ENCODE data around the gene PCMTD2.

The PCMTD2 gene

DNA sequence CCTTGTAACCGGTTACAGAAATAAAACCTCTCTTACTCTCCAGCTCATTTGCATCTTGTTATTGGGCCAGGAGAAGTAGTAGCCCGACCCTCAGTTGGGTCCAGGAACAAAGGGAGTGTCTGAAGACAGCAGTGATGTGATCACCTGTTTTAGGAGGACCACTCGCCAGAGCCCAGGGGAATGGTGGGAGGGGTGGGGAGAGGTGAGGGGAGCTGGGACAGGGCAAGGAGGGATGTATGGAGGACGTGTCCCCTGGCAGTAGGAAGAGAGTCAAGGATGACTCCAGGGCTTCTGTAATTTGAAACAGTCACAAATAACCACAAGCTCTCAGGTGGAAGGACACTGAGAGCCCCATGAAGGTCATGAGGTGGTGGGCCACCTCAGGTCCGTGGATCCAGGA is 1.4 kb upstream of the PCMTD2 start:
- no peak for DNase-seq (ENCODE audit: low read depth)
- TF ChIP-seq, protein P1, sequence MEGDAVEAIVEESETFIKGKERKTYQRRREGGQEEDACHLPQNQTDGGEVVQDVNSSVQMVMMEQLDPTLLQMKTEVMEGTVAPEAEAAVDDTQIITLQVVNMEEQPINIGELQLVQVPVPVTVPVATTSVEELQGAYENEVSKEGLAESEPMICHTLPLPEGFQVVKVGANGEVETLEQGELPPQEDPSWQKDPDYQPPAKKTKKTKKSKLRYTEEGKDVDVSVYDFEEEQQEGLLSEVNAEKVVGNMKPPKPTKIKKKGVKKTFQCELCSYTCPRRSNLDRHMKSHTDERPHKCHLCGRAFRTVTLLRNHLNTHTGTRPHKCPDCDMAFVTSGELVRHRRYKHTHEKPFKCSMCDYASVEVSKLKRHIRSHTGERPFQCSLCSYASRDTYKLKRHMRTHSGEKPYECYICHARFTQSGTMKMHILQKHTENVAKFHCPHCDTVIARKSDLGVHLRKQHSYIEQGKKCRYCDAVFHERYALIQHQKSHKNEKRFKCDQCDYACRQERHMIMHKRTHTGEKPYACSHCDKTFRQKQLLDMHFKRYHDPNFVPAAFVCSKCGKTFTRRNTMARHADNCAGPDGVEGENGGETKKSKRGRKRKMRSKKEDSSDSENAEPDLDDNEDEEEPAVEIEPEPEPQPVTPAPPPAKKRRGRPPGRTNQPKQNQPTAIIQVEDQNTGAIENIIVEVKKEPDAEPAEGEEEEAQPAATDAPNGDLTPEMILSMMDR (conservative IDR thresholded peaks at IDR 0.05; ENCODE audit: low read depth, low read length) = no peak
- no peak overlapping the region for H3K4me3 ChIP-seq (ENCODE audit: low read depth, low read length)

DNA sequence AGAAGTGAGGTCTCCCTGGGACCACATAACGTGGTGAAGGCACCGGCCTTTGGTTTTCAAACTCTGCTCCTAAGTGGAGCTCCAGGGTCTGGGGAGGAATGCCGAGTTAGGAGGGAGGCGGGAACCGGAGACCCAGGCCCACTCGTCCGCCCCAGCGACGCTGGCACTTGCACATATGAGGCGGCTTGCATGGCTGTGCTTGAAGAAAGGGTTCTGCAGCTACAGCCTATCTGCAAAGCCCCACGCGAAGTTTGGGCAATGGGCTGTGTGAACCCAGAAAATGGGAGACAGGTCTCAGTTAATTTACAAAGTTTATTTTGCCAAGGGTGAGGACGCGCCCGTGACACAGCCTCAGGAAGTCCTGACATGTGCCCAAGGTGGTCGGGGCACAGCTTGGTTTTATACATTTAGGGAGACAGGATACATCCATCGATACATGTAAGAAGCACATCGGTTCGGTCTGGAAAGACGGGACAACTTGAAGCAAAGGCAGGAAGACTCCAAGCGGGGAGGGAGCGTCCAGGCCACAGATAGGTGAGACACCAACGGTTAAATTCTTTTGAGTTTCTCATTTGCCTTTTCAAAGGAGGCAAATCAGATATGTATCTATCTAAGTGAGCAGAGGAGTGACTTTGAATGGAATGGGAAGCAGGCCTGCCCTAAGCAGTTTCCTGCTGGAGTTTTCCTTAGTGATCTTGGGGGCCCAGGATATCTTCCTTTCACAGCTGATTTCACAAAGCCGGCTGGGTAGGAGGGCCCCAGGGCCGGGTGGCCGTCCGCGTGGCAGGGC is 782 bp upstream of the PCMTD2 start:
- H3K4me3 ChIP-seq (ENCODE audit: low read depth, low read length) = peak overlapping the region; percentile 80
- DNase-seq (ENCODE audit: low read depth) = no peak
- TF ChIP-seq, protein P1 (conservative IDR thresholded peaks at IDR 0.05; ENCODE audit: low read depth, low read length) = no peak

DNA sequence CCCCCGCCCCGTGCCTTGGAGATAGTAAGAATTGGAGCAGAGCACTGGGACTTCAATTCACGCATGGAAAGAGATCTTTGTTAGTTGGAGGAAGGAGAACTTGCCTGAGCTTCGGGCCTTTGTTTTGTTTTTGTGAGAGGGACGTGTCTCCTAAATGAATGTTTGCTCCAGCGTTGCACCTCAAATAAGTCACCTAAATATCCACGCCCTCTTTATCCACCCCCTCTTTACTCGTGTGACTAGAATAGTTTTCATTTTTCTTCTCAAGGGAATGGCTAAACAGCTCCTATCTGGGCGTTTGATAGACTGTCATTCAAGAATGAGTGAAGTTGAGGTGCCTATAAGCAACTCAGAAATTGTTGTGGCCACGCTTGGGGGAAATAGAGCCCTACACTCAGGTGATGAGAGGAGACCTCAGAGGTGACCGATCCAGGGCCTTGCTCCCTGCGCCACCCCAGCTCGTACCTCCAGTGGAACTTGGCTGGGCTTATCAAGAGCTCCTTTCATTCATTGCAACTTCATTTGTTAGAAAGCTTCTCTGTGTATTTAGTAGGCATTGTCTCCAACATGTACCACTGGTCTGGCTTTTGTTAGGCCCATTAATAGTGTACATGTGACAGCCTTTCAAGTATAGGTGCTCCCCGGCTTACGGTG is 861 bp downstream of the PCMTD2 start:
- TF ChIP-seq, protein P1 (conservative IDR thresholded peaks at IDR 0.05; ENCODE audit: low read depth, low read length) = no peak
- H3K4me3 ChIP-seq (ENCODE audit: low read depth, low read length) = peak overlapping the region; percentile 80
- no peak for DNase-seq (ENCODE audit: low read depth)

DNA sequence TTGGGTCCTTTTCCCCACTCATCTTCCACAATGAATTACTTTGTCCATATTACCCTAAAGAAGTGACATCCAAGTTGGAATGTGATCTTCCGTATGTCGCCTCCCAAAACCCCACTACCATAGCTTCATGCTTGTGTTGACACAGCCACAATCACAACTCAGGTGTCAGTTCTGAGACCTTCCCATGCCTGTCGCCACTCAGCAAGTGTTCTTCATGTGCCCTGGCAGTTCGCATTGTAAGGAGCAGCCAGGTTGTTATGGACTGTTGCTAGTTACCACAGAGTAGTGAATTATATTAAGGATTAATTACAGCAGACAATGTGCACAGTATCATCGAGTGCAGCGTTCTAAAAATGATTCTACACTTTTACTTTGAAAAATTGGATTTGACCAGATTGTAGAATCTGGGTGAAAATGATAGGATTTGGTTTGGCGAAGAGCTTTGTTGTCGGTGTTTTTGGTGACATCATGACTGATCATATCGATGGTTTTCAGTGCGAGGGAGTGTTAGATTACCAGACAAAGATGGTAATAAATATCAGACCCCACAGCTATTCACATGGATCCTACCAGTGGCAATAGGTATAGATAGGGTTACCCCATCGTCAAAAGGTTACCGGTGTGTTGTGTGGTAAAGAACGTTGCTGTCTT is 1.7 kb downstream of the PCMTD2 start:
- no peak overlapping the region for H3K4me3 ChIP-seq (ENCODE audit: low read depth, low read length)
- TF ChIP-seq, protein P1 (conservative IDR thresholded peaks at IDR 0.05; ENCODE audit: low read depth, low read length) = no peak
- no peak for DNase-seq (ENCODE audit: low read depth)

DNA sequence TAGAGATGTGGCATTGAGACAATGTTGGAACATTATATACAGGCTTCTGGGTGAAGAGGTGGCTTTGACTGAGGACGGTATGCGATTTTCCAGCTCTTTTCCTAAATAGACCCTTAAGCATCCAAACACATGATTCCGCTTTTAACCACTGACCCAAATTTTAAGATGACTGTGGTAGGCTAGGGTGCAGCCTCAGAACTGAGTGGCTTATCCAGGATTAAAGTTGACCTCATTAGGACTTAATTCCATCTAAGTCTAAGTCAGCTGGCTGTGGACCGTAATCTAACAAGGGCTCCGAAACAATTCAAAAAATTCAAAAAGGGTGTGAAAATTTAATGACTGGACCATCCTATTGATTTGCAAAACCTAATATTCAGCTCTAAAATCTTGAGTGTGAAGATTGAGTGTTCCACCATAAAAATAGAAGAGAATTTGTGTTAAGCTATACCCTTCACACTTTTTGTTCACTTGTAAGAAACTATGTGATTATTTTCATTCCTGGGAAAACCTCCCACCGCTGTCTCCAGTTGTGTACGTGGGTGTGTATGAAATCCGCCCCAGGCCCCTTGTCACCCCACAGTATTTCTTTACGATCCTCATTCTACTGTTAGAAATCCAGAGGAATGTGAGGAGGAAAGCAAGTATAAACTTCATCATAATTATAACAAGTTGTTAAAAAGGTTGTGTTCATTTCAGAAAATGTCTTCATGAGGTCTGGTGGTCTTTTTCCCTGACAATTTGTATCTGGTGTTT is 2.7 kb downstream of the PCMTD2 start:
- no peak overlapping the region for H3K4me3 ChIP-seq (ENCODE audit: low read depth, low read length)
- TF ChIP-seq, protein P1 (conservative IDR thresholded peaks at IDR 0.05; ENCODE audit: low read depth, low read length) = no peak
- no peak for DNase-seq (ENCODE audit: low read depth)

DNA sequence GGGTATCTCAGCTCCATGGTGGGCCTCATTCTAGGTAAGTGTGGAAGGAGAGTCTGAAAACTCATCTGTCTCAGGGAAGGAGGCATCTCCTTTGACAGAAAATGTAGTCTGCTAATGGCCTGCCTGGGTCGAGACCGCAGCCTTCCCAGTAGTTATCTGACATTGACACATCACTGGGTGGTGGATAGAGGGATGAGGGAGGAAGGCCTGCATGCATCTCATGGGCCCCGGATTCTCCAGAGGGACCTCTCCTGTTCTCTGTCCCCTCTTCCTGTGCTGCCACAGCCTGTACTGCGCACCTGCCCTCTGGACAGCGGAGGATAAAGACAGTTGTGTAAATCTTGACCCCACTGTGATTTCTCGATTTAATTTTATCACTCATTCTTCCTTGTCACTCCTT is 4.7 kb downstream of the PCMTD2 start:
- DNase-seq (ENCODE audit: low read depth) = no peak
- TF ChIP-seq, protein P1 (conservative IDR thresholded peaks at IDR 0.05; ENCODE audit: low read depth, low read length) = no peak
- H3K4me3 ChIP-seq (ENCODE audit: low read depth, low read length) = no peak overlapping the region
